SU-DHL-6 (cell line): ENCODE results near the gene AP5Z1.

Experiments used
- CTCF ChIP-seq: fragments of 200-600 bp; sonication (generic); IDR thresholded peaks from one replicate; pipeline ENCODE4 v1.5.1; 2017; ENCODE audit warnings: antibody characterized with exemption, mild to moderate bottlenecking, low read length, moderate library complexity; ENCODE audit not compliant: insufficient read depth, poor library complexity, severe bottlenecking
- EZH2phosphoT487 ChIP-seq: fragments of 200-600 bp; sonication (generic), shearing (Covaris generic); conservative IDR thresholded peaks from 2 replicates; pipeline ENCODE4 v1.6.1; 2018; ENCODE audit warnings: mild to moderate bottlenecking, antibody characterized with exemption, low read length, moderate library complexity, mixed read lengths

GRCh38 chr7:4834601-4835397, 59.4 kb downstream of the AP5Z1 start:
- TF ChIP-seq CTCF = no peak
- TF ChIP-seq EZH2phosphoT487 = no peak
